OCI-LY3 (cell line): ENCODE data around the gene FOSL2.

Source experiments
- H2AFZ ChIP-seq: fragments of 200-600, 300-600 bp; shearing (Covaris generic); 2 replicates; pipeline ENCODE4 v1.6.0; 2014; ENCODE audit warnings: antibody characterized with exemption, low read depth, low read length
- H3K27ac ChIP-seq: fragments of 200-600, 300-600 bp; sonication (generic); 2 replicates; pipeline ENCODE4 v1.5.1; 2014; ENCODE audit warnings: mild to moderate bottlenecking, low read length, moderate library complexity, mixed read lengths
- H3K27me3 ChIP-seq: fragments of 200-600, 300-600 bp; sonication (generic); 2 replicates; pipeline ENCODE4 v1.6.1; 2014; ENCODE audit warnings: low read depth, low read length, mixed read lengths
- H3K36me3 ChIP-seq: fragments of 200-600, 300-600 bp; sonication (generic); replicated peaks from 2 replicates; pipeline ENCODE3; 2014; ENCODE audit warnings: low read depth, low read length, mixed read lengths
- H3K4me1 ChIP-seq: fragments of 300-600, 200-600 bp; sonication (generic); 2 replicates; pipeline ENCODE4 v1.6.1; 2014; ENCODE audit warnings: low read length, mixed read lengths
- H3K4me2 ChIP-seq: fragments of 200-600, 300-600 bp; sonication (generic); 2 replicates; pipeline ENCODE4 v1.6.1; 2014; ENCODE audit warnings: low read length, mixed read lengths
- H3K4me3 ChIP-seq: fragments of 300-600, 200-600 bp; sonication (generic); 2 replicates; pipeline ENCODE4 v1.5.1; 2014; ENCODE audit warnings: antibody characterized with exemption, mild to moderate bottlenecking, low read length, moderate library complexity
- H3K79me2 ChIP-seq: fragments of 300-600, 200-600 bp; shearing (Covaris generic); 2 replicates; pipeline ENCODE4 v1.6.1; 2014; ENCODE audit warnings: mild to moderate bottlenecking, low read length, mixed read lengths
- H3K9ac ChIP-seq: fragments of 300-600, 200-600 bp; shearing (Covaris generic); 2 replicates; pipeline ENCODE4 v1.6.0; 2014; ENCODE audit warnings: mild to moderate bottlenecking, low read length, moderate library complexity
- H3K9me3 ChIP-seq: fragments of 200-600, 300-600 bp; shearing (Covaris generic); 2 replicates; pipeline ENCODE4 v1.6.1; 2014; ENCODE audit warnings: low read length, mixed read lengths; ENCODE audit not compliant: insufficient read depth
- H4K20me1 ChIP-seq: fragments of 200-600, 300-600 bp; sonication (generic); 2 replicates; pipeline ENCODE4 v1.6.1; 2016; ENCODE audit warnings: low read length, mixed read lengths; ENCODE audit not compliant: insufficient read depth
- EZH2phosphoT487 ChIP-seq: fragments of 200-600 bp; shearing (Covaris generic); IDR thresholded peaks from 2 replicates; pipeline ENCODE4 v1.6.1; 2018; ENCODE audit warnings: antibody characterized with exemption, mixed run types, low read depth
- TF ChIP-seq, protein P1 (sequence below): fragments of 200-600, 300-600 bp; sonication (generic); IDR thresholded peaks from 2 replicates; pipeline ENCODE4 v1.5.1; 2014; ENCODE audit warnings: antibody characterized with exemption, low read length, low read depth

The FOSL2 gene

DNA sequence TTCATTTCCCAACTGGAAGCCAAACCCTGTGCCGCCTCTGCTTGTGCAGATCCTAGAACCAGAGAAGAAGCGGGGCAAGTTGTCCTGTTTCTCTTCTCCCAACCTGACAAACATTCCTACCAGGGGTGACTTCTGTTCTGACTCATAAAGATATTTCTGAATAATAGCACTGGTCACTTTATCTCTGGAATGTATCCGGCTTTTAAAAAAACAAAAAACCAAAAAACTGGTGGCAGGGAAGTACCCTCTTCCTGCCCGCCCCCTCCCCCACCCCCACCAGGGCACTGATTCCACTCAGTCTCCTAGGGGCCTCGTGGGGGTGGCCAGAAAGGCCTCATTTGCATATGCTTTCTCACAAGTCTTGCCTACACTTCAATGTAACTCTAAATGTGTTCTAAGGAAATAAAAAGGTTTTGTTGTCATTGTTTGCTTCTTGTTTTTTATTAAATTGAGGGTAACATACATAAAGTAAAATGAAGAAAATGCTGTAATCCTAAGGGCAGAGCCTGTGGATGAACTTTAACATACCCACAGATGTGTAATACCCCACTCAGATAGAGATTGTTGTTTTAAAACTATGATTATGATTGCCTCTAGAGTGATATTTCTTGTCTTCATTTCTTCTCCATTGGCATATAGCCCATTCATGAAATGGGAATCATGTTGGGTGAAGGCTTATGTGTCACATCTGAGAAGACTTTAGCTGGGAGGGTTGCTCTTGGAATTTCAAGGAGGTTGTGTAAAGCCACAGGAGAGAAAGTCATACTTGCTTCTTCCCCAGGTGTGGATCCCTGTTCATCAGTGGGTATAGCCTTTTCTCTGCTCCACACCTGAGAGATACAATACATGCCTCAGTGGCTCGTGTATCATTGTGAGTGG is 5.3 kb upstream of the FOSL2 start:
- Histone ChIP-seq H3K4me1 (peaks cover 3% of the 10 kb centered on the region; the same call in 1 of the 2 replicates), H3K27me3 (peaks cover 30% of the 10 kb centered on the region), H3K9ac (no peak overlapping the region), H3K4me2 (no peak overlapping the region), H3K36me3 (no peaks in the 10 kb centered on the region), H2AFZ (no peak overlapping the region), H4K20me1 (no peaks in the 10 kb centered on the region), H3K4me3 (no peak overlapping the region), H3K9me3 (no peaks in the 10 kb centered on the region), H3K79me2 (no peaks in the 10 kb centered on the region), H3K27ac (no peak overlapping the region)
- TF ChIP-seq, protein P1, sequence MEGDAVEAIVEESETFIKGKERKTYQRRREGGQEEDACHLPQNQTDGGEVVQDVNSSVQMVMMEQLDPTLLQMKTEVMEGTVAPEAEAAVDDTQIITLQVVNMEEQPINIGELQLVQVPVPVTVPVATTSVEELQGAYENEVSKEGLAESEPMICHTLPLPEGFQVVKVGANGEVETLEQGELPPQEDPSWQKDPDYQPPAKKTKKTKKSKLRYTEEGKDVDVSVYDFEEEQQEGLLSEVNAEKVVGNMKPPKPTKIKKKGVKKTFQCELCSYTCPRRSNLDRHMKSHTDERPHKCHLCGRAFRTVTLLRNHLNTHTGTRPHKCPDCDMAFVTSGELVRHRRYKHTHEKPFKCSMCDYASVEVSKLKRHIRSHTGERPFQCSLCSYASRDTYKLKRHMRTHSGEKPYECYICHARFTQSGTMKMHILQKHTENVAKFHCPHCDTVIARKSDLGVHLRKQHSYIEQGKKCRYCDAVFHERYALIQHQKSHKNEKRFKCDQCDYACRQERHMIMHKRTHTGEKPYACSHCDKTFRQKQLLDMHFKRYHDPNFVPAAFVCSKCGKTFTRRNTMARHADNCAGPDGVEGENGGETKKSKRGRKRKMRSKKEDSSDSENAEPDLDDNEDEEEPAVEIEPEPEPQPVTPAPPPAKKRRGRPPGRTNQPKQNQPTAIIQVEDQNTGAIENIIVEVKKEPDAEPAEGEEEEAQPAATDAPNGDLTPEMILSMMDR = no peak
- no peak for TF ChIP-seq EZH2phosphoT487

DNA sequence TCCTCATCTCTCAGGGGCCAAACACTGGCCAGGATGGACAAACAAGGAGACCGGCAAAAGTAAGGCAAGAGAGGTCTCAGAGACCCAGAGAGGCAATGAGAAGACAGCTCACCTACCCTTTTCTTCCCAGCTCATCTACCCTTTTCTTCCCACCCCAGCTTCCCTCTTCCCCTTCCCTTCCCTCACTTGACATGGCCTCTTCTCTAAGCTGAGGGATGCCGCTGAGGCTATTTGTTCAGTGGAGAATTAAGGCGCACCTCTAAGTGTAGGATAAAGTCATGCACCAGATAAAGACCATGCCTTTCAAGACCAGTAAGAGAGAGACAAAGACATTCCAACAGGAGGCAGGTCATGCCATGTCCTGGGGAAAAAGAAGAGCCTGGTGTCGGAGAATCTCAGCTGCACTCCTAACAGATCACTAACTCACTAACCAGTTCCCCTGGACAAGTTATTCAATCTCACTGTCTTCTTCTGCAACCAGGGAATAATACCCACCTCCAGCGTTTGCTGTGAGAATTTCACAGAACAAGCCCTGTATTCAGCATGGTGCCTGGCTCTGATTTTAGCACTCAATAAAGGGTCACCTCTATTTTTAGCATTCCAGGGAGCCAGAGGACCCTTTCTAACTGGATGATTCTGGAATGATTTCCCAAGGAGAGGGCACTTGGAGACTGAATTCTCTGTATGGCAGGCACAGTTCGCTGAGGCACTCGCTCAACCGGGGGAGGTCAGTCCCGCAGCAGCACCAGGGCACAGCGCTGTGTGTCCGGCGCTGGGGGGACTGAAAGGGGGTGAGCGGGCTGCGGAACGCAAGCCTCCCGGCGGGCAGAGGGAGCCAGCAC is 3.0 kb upstream of the FOSL2 start:
- Histone ChIP-seq H3K4me3 (peak overlapping the region; percentile 83), H3K36me3 (no peaks in the 10 kb centered on the region), H3K9me3 (no peaks in the 10 kb centered on the region), H3K4me2 (peak overlapping the region; percentile 97), H3K9ac (peak overlapping the region; percentile 79; the same call in 1 of the 2 replicates), H4K20me1 (no peaks in the 10 kb centered on the region), H3K4me1 (peaks cover 5% of the 10 kb centered on the region; the same call in 1 of the 2 replicates), H2AFZ (peak overlapping the region; percentile 85), H3K79me2 (no peaks in the 10 kb centered on the region), H3K27ac (no peak overlapping the region), H3K27me3 (peaks cover 43% of the 10 kb centered on the region)
- no peak for TF ChIP-seq EZH2phosphoT487
- TF ChIP-seq, protein P1 = no peak

DNA sequence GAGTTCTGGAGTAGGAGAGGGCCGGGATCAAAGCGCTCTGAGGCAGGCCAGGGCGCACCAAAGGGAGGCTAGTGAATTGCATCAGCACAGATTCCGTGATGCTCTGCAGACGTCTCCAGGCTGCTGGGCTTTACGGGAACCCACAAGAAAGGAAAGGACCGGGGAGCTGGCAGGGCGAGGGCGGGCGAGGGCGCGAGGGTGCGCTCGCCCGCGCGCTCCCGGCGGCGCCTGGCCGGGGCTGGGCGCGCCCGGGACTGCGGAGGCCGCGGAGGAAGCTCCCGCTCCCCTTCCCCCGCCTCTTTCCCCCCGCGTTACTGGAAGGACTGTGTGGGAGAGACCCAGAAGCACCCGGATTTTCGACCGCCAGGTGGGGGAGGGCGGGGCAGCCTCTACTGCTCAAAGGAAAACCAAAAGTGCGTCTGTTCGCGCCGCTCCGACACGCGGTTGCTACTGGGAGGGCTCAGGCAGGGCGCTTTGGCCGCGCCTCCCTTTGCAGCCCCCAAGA is 2.4 kb upstream of the FOSL2 start:
- peak overlapping the region; percentile 83 for H3K4me3 ChIP-seq
- H3K4me2 ChIP-seq = peak overlapping the region; percentile 97
- H3K27me3 ChIP-seq = peaks cover 48% of the 10 kb centered on the region
- no peaks in the 10 kb centered on the region for H3K9me3 ChIP-seq
- peaks cover 5% of the 10 kb centered on the region; the same call in 1 of the 2 replicates for H3K4me1 ChIP-seq
- H3K9ac ChIP-seq = peak overlapping the region; percentile 79
- H3K79me2 ChIP-seq = no peaks in the 10 kb centered on the region
- H4K20me1 ChIP-seq = no peaks in the 10 kb centered on the region
- peak overlapping the region; percentile 85 for H2AFZ ChIP-seq
- no peaks in the 10 kb centered on the region for H3K36me3 ChIP-seq
- H3K27ac ChIP-seq = no peak overlapping the region
- TF ChIP-seq EZH2phosphoT487 = no peak
- TF ChIP-seq, protein P1 = no peak
